Transverse colon (tissue), 4 donors: ENCODE data around the gene SDR39U1. TPM values are rescaled to one million over a fixed set of nuclear protein-coding genes. Genes with fewer than 3 reads are reported as not detected.

Source experiments
- DNase-seq: peaks from one replicate; pipeline ENCODE4 v3.0.0-alpha.2; 2019
- H3K27ac ChIP-seq, 4 donors: fragments of 200-600 bp; sonication (generic); 2 replicates each; pipeline ENCODE4 v1.5.1; 2016 to 2018; ENCODE audit warnings: inconsistent platforms in 4 of 4
- H3K27me3 ChIP-seq: fragments of 200-600 bp; sonication (generic); 2 replicates; pipeline ENCODE4 v1.5.1; 2017; ENCODE audit warnings: inconsistent platforms
- H3K36me3 ChIP-seq, 4 donors: fragments of 200-600 bp; sonication (generic); 2 replicates each; pipeline ENCODE4 v1.5.1; 2017 to 2019; ENCODE audit warnings: inconsistent platforms in 4 of 4
- H3K4me1 ChIP-seq, 4 donors: fragments of 200-600 bp; sonication (generic); 2 replicates each; pipeline ENCODE4 v1.5.1; 2017 to 2020; ENCODE audit warnings: inconsistent platforms in 4 of 4
- H3K4me3 ChIP-seq, 4 donors: fragments of 200-600 bp; sonication (generic); 1 replicate in 1 of 4; 2 replicates in 3 of 4; pipeline versions ENCODE4 v1.5.1 to v1.6.1; 2017 to 2019; ENCODE audit warnings: inconsistent platforms in 4 of 4
- H3K9me3 ChIP-seq, 2 donors: fragments of 200-600 bp; sonication (generic); 2 replicates each; pipeline ENCODE4 v1.5.1; 2017 to 2019; ENCODE audit warnings: inconsistent platforms in 2 of 2
- CTCF ChIP-seq, 5 experiments: fragments of 200-600 bp in 3 of 5; fragments of 450-650 bp in 2 of 5; sonication (generic) in 3 of 5; IDR thresholded peaks; 1 replicate in 2 of 5; 2 replicates in 3 of 5; pipeline ENCODE4 v1.5.1; 2016 to 2017; ENCODE audit warnings: antibody characterized with exemption in 5 of 5, inconsistent platforms in 3 of 5, mild to moderate bottlenecking in 2 of 5, moderate library complexity in 1 of 5
- EP300 ChIP-seq: sonication (generic); formaldehyde crosslinking; IDR thresholded peaks from one replicate; pipeline ENCODE4 v1.6.1; 2017; ENCODE audit warnings: antibody characterized with exemption, low read depth
- POLR2A ChIP-seq: fragments of 450-650 bp; IDR thresholded peaks from one replicate; pipeline ENCODE4 v1.6.1; 2016; ENCODE audit warnings: antibody characterized with exemption, mild to moderate bottlenecking, moderate library complexity
- POLR2AphosphoS5 ChIP-seq, 3 donors: sonication (generic); formaldehyde crosslinking; IDR thresholded peaks; one replicate each; pipeline ENCODE4 v1.6.1; 2016; ENCODE audit warnings: antibody characterized with exemption in 3 of 3
- WGBS, 2 donors: methylation state at CpG; one replicate each; pipeline ENCODE4 v1.1.5; 2018; ENCODE audit warnings: low coverage in 1 of 2; 5-methylcytosine and 5-hydroxymethylcytosine counted together
- in situ Hi-C, 4 donors: fragments of 200-750 bp; cut with MboI; loops; one replicate each; pipeline versions ENCODE4 v1.15.0 to v1.15.1; 2017; ENCODE audit warnings: low sequenced_read_pairs in 3 of 4, low pct_ligation_motif_present in 1 of 4, low pct_unique_long_range_greater_than_20kb in 1 of 4
- intact Hi-C: fragments of 100-400 bp; cut with DNase I; formaldehyde crosslinking; loops from one replicate; pipeline ENCODE4 v1.15.1; 2023; ENCODE audit warnings: low total_unique reads
- total RNA-seq, 4 donors: library from RNA; depleted of rRNA; stranded (reverse); fragments of >200 nt; gene quantifications; one replicate each; pipeline ENCODE4 v1.1.0, GENCODE V29; 2016

Gene SDR39U1
- total RNA-seq, 4 donors from 2014 or later = 18.3 to 202 (median 39.3) TPM

- DNase-seq = no peak
- Histone ChIP-seq H3K27ac (no peak overlapping the region), H3K36me3 (no peaks in the 10 kb centered on the region), H3K27me3 (no peaks in the 10 kb centered on the region), H3K4me3 (no peak overlapping the region), H3K9me3 (no peaks in the 10 kb centered on the region), H3K4me1 (peaks cover 4 to 12% (median 8%) of the 10 kb centered on the region in 4 donors)
- no peak for TF ChIP-seq CTCF (IDR thresholded peaks at IDR 0.05)
- TF ChIP-seq POLR2A = no peak
- TF ChIP-seq EP300 = no peak
- no peak for TF ChIP-seq POLR2AphosphoS5 (IDR thresholded peaks at IDR 0.05)
- in situ Hi-C loops (no loop called here), intact Hi-C loops (no loop called here)
- 95% methylated on average over 1 of the region's 1 CpG; no CpG with 5 or more reads in 1 of the 2 donors for WGBS, 2 donors
Observed at GRCh38 chr14:24414077-24414476, 28.5 kb downstream of the SDR39U1 start.

DNA sequence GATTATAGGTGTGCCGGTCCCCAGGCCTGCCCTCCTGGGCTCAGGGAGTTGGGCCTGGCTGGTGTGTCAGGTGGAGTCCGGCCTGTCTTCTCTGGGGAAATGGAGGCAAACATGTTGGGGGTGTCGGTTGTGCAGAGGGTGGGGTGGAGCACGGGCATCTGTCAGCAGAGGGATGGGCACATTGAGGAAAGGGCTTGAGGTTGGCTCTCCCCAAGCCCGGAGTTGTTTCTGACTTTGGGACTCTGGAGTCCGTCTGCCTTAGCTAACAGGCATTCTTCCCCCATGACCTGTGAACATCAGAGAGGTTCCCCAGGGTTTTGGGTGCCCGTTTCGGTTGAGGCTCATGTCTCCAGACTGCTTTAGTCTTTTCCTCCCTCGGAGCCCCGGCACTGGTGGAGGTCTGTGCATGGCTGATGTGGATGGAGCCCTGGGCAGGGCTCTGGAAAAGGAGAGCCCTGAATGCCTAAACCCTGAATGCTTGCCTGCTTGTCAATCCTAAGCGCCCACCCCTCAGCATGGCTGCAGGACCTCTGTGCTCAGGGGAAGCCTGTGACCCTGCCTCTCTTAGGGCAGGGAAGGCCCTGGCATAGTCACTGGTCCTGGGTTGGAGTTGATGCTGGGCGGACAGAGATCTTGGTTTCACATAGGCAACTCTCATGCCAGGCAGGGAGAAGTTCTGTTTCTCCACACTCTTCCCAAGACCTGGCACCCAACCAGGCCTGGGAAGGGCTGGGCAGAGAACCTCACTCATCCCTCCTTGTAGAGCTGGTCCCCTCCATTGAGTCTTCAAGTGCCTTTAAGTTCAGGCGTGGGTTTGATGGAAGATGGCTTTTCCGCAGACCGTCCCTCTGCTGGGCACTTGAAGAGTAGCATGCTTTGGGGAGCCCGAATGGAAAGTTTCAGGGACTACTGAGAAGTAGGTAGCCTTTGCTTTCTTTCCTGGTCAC is 30.9 kb downstream of the SDR39U1 start:
- WGBS, 2 donors = 0 to 65% methylated on average over 1 to 16 of the region's 16 CpGs

GRCh38 chr14:24409956-24410355 is 32.6 kb downstream of the SDR39U1 start:
- DNase-seq = no peak
- in situ Hi-C loops = no loop called here
- intact Hi-C loops = no loop called here
- no peaks in the 10 kb centered on the region for H3K9me3 ChIP-seq
- H3K27me3 ChIP-seq = no peaks in the 10 kb centered on the region
- no peaks in the 10 kb centered on the region for H3K36me3 ChIP-seq
- no peaks in the 10 kb centered on the region for H3K4me1 ChIP-seq
- no peak overlapping the region for H3K27ac ChIP-seq
- WGBS, 2 donors = 83% methylated on average over 5 of the region's 10 CpGs; no CpG with 5 or more reads in 1 of the 2 donors
- no peak overlapping the region for H3K4me3 ChIP-seq
- TF ChIP-seq POLR2AphosphoS5 (IDR thresholded peaks at IDR 0.05) (no peak), POLR2A (no peak), CTCF (IDR thresholded peaks at IDR 0.05) (no peak), EP300 (no peak)

More for the DNA sequence above, 30.9 kb downstream of the SDR39U1 start:
- Histone ChIP-seq H3K27ac (no peak overlapping the region), H3K4me3 (no peak overlapping the region), H3K4me1 (no peaks in the 10 kb centered on the region), H3K9me3 (no peaks in the 10 kb centered on the region), H3K36me3 (no peaks in the 10 kb centered on the region), H3K27me3 (no peaks in the 10 kb centered on the region)
- no peak for DNase-seq
- peak; percentile 61 to 82 (median 73) for TF ChIP-seq CTCF (IDR thresholded peaks at IDR 0.05)
- TF ChIP-seq POLR2A = no peak
- intact Hi-C loops (no loop called here), in situ Hi-C loops (no loop called here)

GRCh38 chr14:24409192-24409591 is 33.4 kb downstream of the SDR39U1 start:
- H3K4me1 ChIP-seq = no peaks in the 10 kb centered on the region
- 70% methylated on average over 6 of the region's 6 CpGs; no CpG with 5 or more reads in 1 of the 2 donors for WGBS, 2 donors
- H3K27me3 ChIP-seq = no peaks in the 10 kb centered on the region
- H3K36me3 ChIP-seq = no peaks in the 10 kb centered on the region
- no peaks in the 10 kb centered on the region for H3K9me3 ChIP-seq
- TF ChIP-seq POLR2AphosphoS5 (IDR thresholded peaks at IDR 0.05) (no peak), POLR2A (no peak), EP300 (no peak), CTCF (IDR thresholded peaks at IDR 0.05) (no peak)
- intact Hi-C loops (no loop called here), in situ Hi-C loops (no loop called here)
- no peak for DNase-seq
- H3K27ac ChIP-seq = no peak overlapping the region
- H3K4me3 ChIP-seq = no peak overlapping the region
